ENCODE measurements around the gene SLC15A3. TPM values are rescaled to one million over a fixed set of nuclear protein-coding genes. Genes with fewer than 3 reads are reported as not detected.

SLC15A3 gene
- total RNA-seq, 1 donor from 2014 or later, result 5.0 TPM

DNA sequence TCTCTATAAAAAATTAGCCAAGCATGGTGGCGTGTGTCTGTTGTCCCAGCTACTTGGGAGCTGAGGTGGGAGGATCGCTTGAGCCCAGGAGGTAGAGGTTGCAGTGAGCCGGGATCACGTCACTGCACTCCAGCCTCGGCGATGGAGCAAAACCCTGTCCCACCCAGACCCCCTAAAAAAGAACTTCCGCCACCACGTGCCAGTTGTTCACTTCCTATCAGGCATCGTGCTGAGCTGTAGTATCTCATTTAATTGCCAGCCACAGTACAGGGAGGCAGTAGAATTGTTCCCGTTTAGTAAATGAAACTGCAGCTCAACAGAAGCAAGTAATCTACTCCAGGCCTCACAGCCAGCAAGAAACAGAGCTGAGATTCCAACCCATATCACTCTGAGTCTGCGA lies 30.7 kb downstream of the SLC15A3 start:
- H3K36me3 Mint-ChIP-seq, result peaks cover 12% of the 10 kb centered on the region
- H3K27me3 Mint-ChIP-seq (ENCODE audit: low read depth), result no peaks in the 10 kb centered on the region
- H3K9me3 Mint-ChIP-seq, result no peaks in the 10 kb centered on the region
- H3K27ac Mint-ChIP-seq, result no peak overlapping the region
- no peak for DNase-seq (ENCODE audit: low spot score in 2 of 2, unreplicated experiment in 2 of 2)
- peaks cover 16% of the 10 kb centered on the region for H3K4me1 Mint-ChIP-seq
- no peak overlapping the region for H3K4me3 Mint-ChIP-seq
- TF ChIP-seq, protein P1, sequence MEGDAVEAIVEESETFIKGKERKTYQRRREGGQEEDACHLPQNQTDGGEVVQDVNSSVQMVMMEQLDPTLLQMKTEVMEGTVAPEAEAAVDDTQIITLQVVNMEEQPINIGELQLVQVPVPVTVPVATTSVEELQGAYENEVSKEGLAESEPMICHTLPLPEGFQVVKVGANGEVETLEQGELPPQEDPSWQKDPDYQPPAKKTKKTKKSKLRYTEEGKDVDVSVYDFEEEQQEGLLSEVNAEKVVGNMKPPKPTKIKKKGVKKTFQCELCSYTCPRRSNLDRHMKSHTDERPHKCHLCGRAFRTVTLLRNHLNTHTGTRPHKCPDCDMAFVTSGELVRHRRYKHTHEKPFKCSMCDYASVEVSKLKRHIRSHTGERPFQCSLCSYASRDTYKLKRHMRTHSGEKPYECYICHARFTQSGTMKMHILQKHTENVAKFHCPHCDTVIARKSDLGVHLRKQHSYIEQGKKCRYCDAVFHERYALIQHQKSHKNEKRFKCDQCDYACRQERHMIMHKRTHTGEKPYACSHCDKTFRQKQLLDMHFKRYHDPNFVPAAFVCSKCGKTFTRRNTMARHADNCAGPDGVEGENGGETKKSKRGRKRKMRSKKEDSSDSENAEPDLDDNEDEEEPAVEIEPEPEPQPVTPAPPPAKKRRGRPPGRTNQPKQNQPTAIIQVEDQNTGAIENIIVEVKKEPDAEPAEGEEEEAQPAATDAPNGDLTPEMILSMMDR (IDR thresholded peaks at IDR 0.05; ENCODE audit: unreplicated experiment), result no peak

DNA sequence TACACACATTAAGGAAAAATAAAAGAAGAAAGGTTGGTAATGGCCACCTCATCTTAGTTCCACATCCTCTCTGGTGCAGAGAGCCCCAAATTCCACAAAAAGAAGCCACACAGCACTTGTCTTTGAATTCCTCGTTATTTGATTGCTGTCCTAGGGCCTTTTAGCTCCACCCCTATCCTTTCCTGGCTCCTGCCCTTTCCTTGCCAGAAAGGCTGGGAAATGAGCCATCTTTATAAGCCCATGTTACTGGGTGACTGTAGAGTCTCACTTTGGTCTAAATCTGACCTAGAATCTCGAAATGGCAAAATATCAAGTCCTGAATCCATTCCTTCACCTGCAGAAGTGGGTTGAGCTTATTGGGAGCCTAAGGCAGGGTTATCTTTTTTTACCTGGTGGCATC lies 32.0 kb downstream of the SLC15A3 start:
- Mint-ChIP-seq H3K27me3 (ENCODE audit: low read depth) (no peaks in the 10 kb centered on the region), H3K9me3 (no peaks in the 10 kb centered on the region), H3K4me1 (peaks cover 15% of the 10 kb centered on the region), H3K4me3 (no peak overlapping the region), H3K36me3 (peaks cover 12% of the 10 kb centered on the region), H3K27ac (no peak overlapping the region)
- DNase-seq (ENCODE audit: low spot score in 2 of 2, unreplicated experiment in 2 of 2), result no peak
- TF ChIP-seq, protein P1 (IDR thresholded peaks at IDR 0.05; ENCODE audit: unreplicated experiment), result no peak

DNA sequence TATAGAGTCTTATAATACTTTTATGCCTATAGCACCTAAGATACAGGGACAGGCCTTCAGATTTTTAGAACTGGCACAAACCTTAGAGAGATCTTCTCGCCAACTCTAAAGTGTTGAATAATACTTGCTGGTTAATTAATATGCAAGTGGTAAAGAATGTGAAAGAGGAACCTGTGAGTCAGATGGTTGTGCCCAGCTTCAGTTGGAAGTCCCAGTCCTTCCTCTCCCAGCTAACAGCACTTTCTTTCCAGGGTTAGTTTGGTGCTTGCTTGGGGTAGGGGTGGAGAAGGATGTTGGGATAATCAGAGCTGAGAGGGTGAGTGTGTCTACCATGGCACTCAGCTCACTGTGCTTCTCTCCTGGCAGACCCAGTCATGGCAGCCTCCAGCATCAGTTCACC lies 32.7 kb downstream of the SLC15A3 start:
- Mint-ChIP-seq H3K27ac (no peak overlapping the region), H3K36me3 (peaks cover 12% of the 10 kb centered on the region), H3K27me3 (ENCODE audit: low read depth) (no peaks in the 10 kb centered on the region), H3K4me3 (no peak overlapping the region), H3K4me1 (peaks cover 18% of the 10 kb centered on the region), H3K9me3 (no peaks in the 10 kb centered on the region)
- TF ChIP-seq, protein P1 (IDR thresholded peaks at IDR 0.05; ENCODE audit: unreplicated experiment), result no peak
- DNase-seq (ENCODE audit: low spot score in 2 of 2, unreplicated experiment in 2 of 2), result no peak

DNA sequence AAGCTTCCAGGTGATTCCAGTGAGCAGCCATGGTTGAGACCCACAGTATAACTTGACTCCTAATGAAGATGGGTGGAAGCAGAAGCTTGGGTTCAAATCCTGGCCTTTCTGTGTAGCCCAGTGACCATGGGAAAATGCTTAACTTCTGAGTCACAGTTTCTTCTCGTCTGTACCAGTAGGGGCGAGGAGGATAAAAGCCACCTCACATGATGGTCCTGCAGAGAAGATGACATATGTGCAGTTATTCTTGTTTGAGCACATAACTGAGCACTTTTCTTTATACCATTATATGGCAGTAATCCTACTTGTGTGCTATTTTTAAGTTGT lies 33.1 kb downstream of the SLC15A3 start:
- TF ChIP-seq, protein P1 (IDR thresholded peaks at IDR 0.05; ENCODE audit: unreplicated experiment), result no peak
- Mint-ChIP-seq H3K27ac (no peak overlapping the region), H3K36me3 (peaks cover 12% of the 10 kb centered on the region), H3K27me3 (ENCODE audit: low read depth) (no peaks in the 10 kb centered on the region), H3K4me3 (no peak overlapping the region), H3K9me3 (no peaks in the 10 kb centered on the region), H3K4me1 (peaks cover 19% of the 10 kb centered on the region)
- DNase-seq (ENCODE audit: low spot score in 2 of 2, unreplicated experiment in 2 of 2), result no peak

DNA sequence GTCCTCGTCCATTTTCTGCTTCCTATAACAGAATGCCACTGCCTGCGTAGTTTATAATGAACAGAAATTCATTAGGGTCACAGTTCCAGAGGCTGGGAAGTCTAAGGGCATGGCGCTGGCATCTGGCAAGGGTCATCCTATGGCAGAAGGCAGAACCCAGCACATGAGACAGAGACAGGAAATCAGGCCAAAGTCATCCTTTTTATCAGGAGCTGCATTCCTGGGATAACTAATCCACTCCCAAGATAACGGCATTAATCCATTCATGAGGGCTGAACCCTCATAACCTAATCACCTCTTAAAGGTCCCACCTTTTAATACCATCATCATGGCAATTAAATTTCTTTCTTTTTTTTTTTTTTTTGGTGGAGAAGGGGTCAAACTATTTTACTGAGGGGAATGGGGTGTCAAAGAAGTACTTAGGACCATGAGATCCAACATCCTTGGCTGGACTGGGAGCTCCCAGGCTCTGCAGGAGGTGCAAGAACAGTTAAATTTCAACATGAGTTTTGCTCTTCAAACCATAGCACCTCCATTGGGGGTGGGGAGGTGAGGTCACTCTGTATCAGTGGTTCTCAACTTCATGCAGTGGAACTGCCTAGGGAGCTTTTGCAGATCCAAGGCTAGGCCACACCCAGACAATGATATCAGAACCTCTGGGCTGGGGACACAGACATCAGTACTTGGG lies 33.6 kb downstream of the SLC15A3 start:
- DNase-seq (ENCODE audit: low spot score in 2 of 2, unreplicated experiment in 2 of 2), result no peak
- H3K4me3 Mint-ChIP-seq, result no peak overlapping the region

More for the DNA sequence above, 33.6 kb downstream of the SLC15A3 start:
- Mint-ChIP-seq H3K9me3 (no peaks in the 10 kb centered on the region), H3K27me3 (ENCODE audit: low read depth) (no peaks in the 10 kb centered on the region), H3K36me3 (peaks cover 12% of the 10 kb centered on the region), H3K27ac (no peak overlapping the region), H3K4me1 (peaks cover 22% of the 10 kb centered on the region)
- TF ChIP-seq, protein P1 (IDR thresholded peaks at IDR 0.05; ENCODE audit: unreplicated experiment), result no peak
